ENCODE data around the gene MYL9. TPM values are rescaled to one million over a fixed set of nuclear protein-coding genes. Genes with fewer than 3 reads are reported as not detected.
A peak's percentile ranks its signal among the peaks of the same experiment; 100 is the strongest.

MYL9 gene
- total RNA-seq, 1 experiment from 2014 or later: 382 TPM

DNA sequence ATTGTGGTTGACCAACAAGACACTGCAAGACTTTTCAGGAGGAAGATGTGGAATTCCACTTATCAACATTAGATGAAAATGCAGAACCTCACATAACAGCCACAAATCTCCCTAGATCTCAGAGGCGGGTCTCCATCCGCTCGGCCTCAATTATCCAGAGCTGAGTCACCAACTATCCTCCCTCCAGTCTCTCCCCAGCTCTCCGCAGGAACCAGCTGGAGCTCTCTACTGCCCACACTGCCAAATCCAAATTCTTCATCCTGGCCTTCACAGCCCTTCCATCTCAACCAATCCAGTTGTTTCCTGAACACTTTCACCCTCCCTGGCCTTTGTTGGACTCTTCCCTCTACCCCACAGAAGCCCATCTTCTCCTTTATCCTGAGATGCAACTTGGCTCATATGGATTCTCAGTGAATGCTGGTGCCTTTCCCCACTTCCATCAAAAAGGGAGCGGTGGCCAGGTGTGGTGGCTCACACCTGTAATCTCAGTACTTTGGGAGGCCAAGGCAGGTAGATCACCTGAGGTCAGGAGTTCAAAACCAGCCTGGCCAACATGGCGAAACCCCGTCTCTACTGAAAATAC lies 28.6 kb downstream of the MYL9 start:
- Histone ChIP-seq H3K4me1 (peaks cover 18% of the 10 kb centered on the region), H3K4me3 (ENCODE audit: low read depth, low read length) (no peak overlapping the region), H3K9me3 (peaks cover 9% of the 10 kb centered on the region), H3K27me3 (replicated peaks; ENCODE audit: control insufficient read depth, insufficient read depth, low read length) (no peaks in the 10 kb centered on the region), H3K36me3 (ENCODE audit: control insufficient read depth, insufficient read depth, low read length) (no peaks in the 10 kb centered on the region)
- TF ChIP-seq, protein P1, sequence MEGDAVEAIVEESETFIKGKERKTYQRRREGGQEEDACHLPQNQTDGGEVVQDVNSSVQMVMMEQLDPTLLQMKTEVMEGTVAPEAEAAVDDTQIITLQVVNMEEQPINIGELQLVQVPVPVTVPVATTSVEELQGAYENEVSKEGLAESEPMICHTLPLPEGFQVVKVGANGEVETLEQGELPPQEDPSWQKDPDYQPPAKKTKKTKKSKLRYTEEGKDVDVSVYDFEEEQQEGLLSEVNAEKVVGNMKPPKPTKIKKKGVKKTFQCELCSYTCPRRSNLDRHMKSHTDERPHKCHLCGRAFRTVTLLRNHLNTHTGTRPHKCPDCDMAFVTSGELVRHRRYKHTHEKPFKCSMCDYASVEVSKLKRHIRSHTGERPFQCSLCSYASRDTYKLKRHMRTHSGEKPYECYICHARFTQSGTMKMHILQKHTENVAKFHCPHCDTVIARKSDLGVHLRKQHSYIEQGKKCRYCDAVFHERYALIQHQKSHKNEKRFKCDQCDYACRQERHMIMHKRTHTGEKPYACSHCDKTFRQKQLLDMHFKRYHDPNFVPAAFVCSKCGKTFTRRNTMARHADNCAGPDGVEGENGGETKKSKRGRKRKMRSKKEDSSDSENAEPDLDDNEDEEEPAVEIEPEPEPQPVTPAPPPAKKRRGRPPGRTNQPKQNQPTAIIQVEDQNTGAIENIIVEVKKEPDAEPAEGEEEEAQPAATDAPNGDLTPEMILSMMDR (IDR thresholded peaks at IDR 0.05; ENCODE audit: insufficient read depth in 1 of 2, low read depth in 1 of 2, low read length in 1 of 2, severe bottlenecking in 1 of 2, unreplicated experiment in 1 of 2): no peak
- Mint-ChIP-seq H3K4me3 (ENCODE audit: unreplicated experiment) (no peak overlapping the region), H3K27ac (ENCODE audit: unreplicated experiment) (no peak overlapping the region), H3K9me3 (ENCODE audit: unreplicated experiment) (peaks cover 5% of the 10 kb centered on the region), H3K27me3 (ENCODE audit: insufficient read depth, unreplicated experiment) (no peaks in the 10 kb centered on the region), H3K36me3 (ENCODE audit: insufficient read depth, unreplicated experiment) (peaks cover 13% of the 10 kb centered on the region), H3K4me1 (ENCODE audit: low read depth, unreplicated experiment) (peaks cover 12% of the 10 kb centered on the region)
- ChIA-PET POLR2A (interaction anchor here (1.5 kb wide), 1 partner anchor 8 kb away, joined by 6 read pairs; no protein-coding TSS in a partner anchor), CTCF (interaction anchor here (1.2 kb wide), 1 partner anchor 19 kb away, joined by 7 read pairs; no protein-coding TSS in a partner anchor)
- intact Hi-C loops (cut with micrococcal nuclease; ENCODE audit: unreplicated experiment): no loop called here
- no peak for DNase-seq
- BruUV-seq (replicated peaks): no TSS peak

DNA sequence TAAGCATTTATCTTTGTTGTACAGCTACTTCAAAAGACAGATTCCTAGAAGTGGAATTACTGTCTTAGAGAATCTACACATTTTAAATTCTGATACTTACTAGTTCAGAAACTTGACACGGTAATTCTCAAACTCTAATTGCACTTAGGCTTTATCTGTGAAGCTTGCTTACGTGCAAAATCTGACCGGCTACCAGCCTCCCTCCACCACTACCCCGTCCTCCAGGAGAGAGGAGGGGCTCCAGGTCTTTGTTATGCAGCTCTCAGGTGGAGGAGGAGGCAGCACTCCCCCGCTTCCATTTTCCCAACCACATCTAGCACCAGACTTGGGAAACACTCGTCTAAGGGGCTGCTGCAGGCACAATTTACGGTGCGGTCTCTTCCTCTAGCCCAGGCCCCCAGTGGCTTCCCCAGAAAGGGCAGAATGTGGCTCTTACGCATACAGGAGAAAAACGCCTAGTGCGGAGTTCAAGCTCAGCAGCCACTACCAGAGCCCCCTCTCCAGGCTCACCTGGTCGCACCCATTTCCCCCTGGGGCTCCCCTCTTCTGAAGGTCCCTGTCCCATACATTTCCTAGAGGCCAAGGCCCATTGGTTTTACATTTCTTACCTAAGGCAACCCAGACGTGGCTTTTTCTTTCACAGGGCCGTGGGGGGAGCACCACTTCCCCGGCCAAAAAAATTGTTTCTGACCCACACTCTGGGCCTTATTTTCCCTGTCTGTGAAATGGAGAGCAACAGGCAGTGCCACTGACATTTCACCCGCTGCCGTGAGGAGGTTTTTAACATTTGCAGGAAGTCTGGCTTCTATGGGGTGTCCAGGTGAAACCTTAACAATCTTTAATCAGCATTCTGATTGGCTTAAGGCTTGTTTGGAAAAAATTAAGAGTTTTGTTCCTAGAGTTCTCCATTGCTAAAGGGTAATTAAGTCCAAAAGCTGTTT lies 30.5 kb downstream of the MYL9 start:
- no peaks in the 10 kb centered on the region for H3K9me3 ChIP-seq
- TF ChIP-seq, protein P1 (IDR thresholded peaks at IDR 0.05; ENCODE audit: insufficient read depth in 1 of 2, low read depth in 1 of 2, low read length in 1 of 2, severe bottlenecking in 1 of 2, unreplicated experiment in 1 of 2): no peak
- Mint-ChIP-seq H3K9me3 (ENCODE audit: unreplicated experiment) (no peaks in the 10 kb centered on the region), H3K27ac (ENCODE audit: unreplicated experiment) (peak overlapping the region; percentile 63), H3K36me3 (ENCODE audit: insufficient read depth, unreplicated experiment) (peaks cover 21% of the 10 kb centered on the region), H3K4me1 (ENCODE audit: low read depth, unreplicated experiment) (peaks cover 12% of the 10 kb centered on the region), H3K4me3 (ENCODE audit: unreplicated experiment) (peak overlapping the region; percentile 79), H3K27me3 (ENCODE audit: insufficient read depth, unreplicated experiment) (no peaks in the 10 kb centered on the region)
- POLR2A ChIA-PET: interaction anchor here (0.5 to 0.8 kb wide), 3 partner anchors 18 to 629 kb away, joined by 4 to 7 read pairs (median 6); partner anchors contain the start of gene RAB5IF
- DNase-seq: peak in 1 of 2 experiments; percentile 42
- BruUV-seq (replicated peaks): no TSS peak
- CTCF ChIA-PET: interaction anchor here (0.8 to 1.5 kb wide), 3 partner anchors 21 to 41 kb away, joined by 3 to 9 read pairs (median 5); partner anchors contain the start of gene RAB5IF
- H3K36me3 ChIP-seq (ENCODE audit: control insufficient read depth, insufficient read depth, low read length): no peaks in the 10 kb centered on the region
- H3K4me1 ChIP-seq: peaks cover 29% of the 10 kb centered on the region
- no peaks in the 10 kb centered on the region for H3K27me3 ChIP-seq (replicated peaks; ENCODE audit: control insufficient read depth, insufficient read depth, low read length)
- H3K4me3 ChIP-seq (ENCODE audit: low read depth, low read length): no peak overlapping the region
- intact Hi-C loops (cut with micrococcal nuclease; ENCODE audit: unreplicated experiment): loop anchor here (2.0 kb wide), 1 partner anchor 15 kb away; no protein-coding TSS in a partner anchor

DNA sequence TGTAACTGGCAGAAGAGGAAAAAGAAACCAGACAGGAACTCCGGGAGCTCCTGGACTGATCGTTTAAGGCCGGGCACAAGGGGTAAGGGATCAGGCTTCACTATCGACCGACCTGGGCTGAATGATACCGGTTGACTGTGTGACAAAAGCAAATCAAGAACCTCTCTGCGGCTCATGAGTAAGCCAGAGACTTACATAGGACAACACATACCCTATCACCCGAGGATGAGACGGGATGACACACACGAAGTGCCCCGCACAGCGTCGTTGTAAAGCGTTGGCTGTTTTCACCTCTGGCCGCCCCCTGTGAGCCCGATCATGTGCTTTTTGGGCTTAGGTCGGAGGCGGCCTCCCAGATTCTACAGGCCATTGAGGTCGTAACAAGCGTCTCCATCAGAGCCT lies 31.4 kb downstream of the MYL9 start:
- H3K36me3 ChIP-seq (ENCODE audit: control insufficient read depth, insufficient read depth, low read length): no peaks in the 10 kb centered on the region
- no peaks in the 10 kb centered on the region for H3K9me3 ChIP-seq
- TF ChIP-seq, protein P1 (IDR thresholded peaks at IDR 0.05; ENCODE audit: insufficient read depth in 1 of 2, low read depth in 1 of 2, low read length in 1 of 2, severe bottlenecking in 1 of 2, unreplicated experiment in 1 of 2): no peak
- H3K4me3 Mint-ChIP-seq (ENCODE audit: unreplicated experiment): peak overlapping the region; percentile 79
- no peaks in the 10 kb centered on the region for H3K9me3 Mint-ChIP-seq (ENCODE audit: unreplicated experiment)
- H3K27ac Mint-ChIP-seq (ENCODE audit: unreplicated experiment): peak overlapping the region; percentile 63
- intact Hi-C loops (cut with micrococcal nuclease; ENCODE audit: unreplicated experiment): loop anchor here (1.0 to 2.0 kb wide), 2 partner anchors 9 to 16 kb away; no protein-coding TSS in a partner anchor
- TSS peak; percentile 78 for BruUV-seq (replicated peaks)
- ChIA-PET CTCF (interaction anchor here (0.6 to 3.2 kb wide), 6 partner anchors 20 to 111 kb away, joined by 3 to 31 read pairs (median 4); partner anchors contain the start of gene RAB5IF), POLR2A (interaction anchor here (0.6 to 1.4 kb wide), 16 partner anchors 13 to 1118 kb away, joined by 3 to 16 read pairs (median 5); partner anchors contain the start of genes DSN1 and RAB5IF)
- H3K36me3 Mint-ChIP-seq (ENCODE audit: insufficient read depth, unreplicated experiment): peaks cover 21% of the 10 kb centered on the region
- no peaks in the 10 kb centered on the region for H3K27me3 Mint-ChIP-seq (ENCODE audit: insufficient read depth, unreplicated experiment)
- peaks cover 29% of the 10 kb centered on the region for H3K4me1 ChIP-seq
- no peak for DNase-seq
- peaks cover 12% of the 10 kb centered on the region for H3K4me1 Mint-ChIP-seq (ENCODE audit: low read depth, unreplicated experiment)
- no peaks in the 10 kb centered on the region for H3K27me3 ChIP-seq (replicated peaks; ENCODE audit: control insufficient read depth, insufficient read depth, low read length)
- H3K4me3 ChIP-seq (ENCODE audit: low read depth, low read length): no peak overlapping the region
